ENCODE measurements around the gene UTP14C.

GRCh38 chr13:52025475-52026245 lies 1.2 kb downstream of the UTP14C start:
- TF ChIP-seq, protein P1, sequence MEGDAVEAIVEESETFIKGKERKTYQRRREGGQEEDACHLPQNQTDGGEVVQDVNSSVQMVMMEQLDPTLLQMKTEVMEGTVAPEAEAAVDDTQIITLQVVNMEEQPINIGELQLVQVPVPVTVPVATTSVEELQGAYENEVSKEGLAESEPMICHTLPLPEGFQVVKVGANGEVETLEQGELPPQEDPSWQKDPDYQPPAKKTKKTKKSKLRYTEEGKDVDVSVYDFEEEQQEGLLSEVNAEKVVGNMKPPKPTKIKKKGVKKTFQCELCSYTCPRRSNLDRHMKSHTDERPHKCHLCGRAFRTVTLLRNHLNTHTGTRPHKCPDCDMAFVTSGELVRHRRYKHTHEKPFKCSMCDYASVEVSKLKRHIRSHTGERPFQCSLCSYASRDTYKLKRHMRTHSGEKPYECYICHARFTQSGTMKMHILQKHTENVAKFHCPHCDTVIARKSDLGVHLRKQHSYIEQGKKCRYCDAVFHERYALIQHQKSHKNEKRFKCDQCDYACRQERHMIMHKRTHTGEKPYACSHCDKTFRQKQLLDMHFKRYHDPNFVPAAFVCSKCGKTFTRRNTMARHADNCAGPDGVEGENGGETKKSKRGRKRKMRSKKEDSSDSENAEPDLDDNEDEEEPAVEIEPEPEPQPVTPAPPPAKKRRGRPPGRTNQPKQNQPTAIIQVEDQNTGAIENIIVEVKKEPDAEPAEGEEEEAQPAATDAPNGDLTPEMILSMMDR (IDR thresholded peaks at IDR 0.05): no peak
- TF ChIP-seq EZH2 (IDR thresholded peaks at IDR 0.05; ENCODE audit: borderline replicate concordance, insufficient read depth, low read depth, low read length, poor library complexity, severe bottlenecking): no peak
